Astrocyte (in vitro differentiated cells and primary cell): Measurements from ENCODE around the gene ACSF3. TPM values are rescaled to one million over a fixed set of nuclear protein-coding genes. Genes with fewer than 3 reads are reported as not detected.

Source experiments
- DNase-seq: peaks from one replicate; pipeline ENCODE4 v3.0.0-alpha.2; 2010; ENCODE audit warnings: low read depth
- FAIRE-seq: peaks from 2 replicates; lab custom pipeline; 2011; peaks lifted over from hg19 to GRCh38; lab: Jason Lieb, UNC
- H2AFZ ChIP-seq: 2 replicates; pipeline ENCODE4 v1.6.0; 2012; ENCODE audit warnings: low read depth, low read length, inconsistent platforms
- H3K27ac ChIP-seq: 2 replicates; pipeline ENCODE4 v1.5.1; 2011; ENCODE audit warnings: low read depth, low read length, inconsistent platforms
- H3K27me3 ChIP-seq: 2 replicates; pipeline ENCODE4 v1.6.0; 2011; ENCODE audit warnings: low read length, inconsistent platforms; ENCODE audit not compliant: insufficient read depth
- H3K36me3 ChIP-seq: 2 replicates; pipeline ENCODE4 v1.5.1; 2011; ENCODE audit warnings: low read length, inconsistent platforms; ENCODE audit not compliant: insufficient read depth
- H3K4me1 ChIP-seq: 2 replicates; pipeline ENCODE4 v1.5.1; 2011; ENCODE audit warnings: low read length, inconsistent platforms; ENCODE audit not compliant: insufficient read depth
- H3K4me2 ChIP-seq: 2 replicates; pipeline ENCODE4 v1.6.0; 2012; ENCODE audit warnings: low read length, inconsistent platforms
- H3K4me3 ChIP-seq: 2 replicates; pipeline ENCODE4 v1.5.1; 2011; ENCODE audit warnings: low read depth, mild to moderate bottlenecking, low read length, inconsistent platforms; ENCODE audit not compliant: insufficient read depth
- H3K79me2 ChIP-seq: 2 replicates; pipeline ENCODE4 v1.6.0; 2012; ENCODE audit warnings: mild to moderate bottlenecking, low read length, inconsistent platforms; ENCODE audit not compliant: insufficient read depth
- H3K9ac ChIP-seq: 2 replicates; pipeline ENCODE4 v1.6.0; 2012; ENCODE audit warnings: mild to moderate bottlenecking, low read length, inconsistent platforms
- H3K9me3 ChIP-seq: 2 replicates; pipeline ENCODE4 v1.5.1; 2012; ENCODE audit warnings: low read depth, mild to moderate bottlenecking, low read length, inconsistent platforms; ENCODE audit not compliant: insufficient read depth
- H4K20me1 ChIP-seq: 2 replicates; pipeline ENCODE4 v1.6.0; 2012; ENCODE audit warnings: low read length, inconsistent platforms; ENCODE audit not compliant: insufficient read depth
- H3K27ac Mint-ChIP-seq: one replicate; pipeline ENCODE4 v1.8.0; 2021; ENCODE audit warnings: mild to moderate bottlenecking, mixed read lengths; ENCODE audit not compliant: unreplicated experiment
- H3K27me3 Mint-ChIP-seq: one replicate; pipeline ENCODE4 v1.8.0; 2021; ENCODE audit warnings: low read depth, mixed read lengths; ENCODE audit not compliant: unreplicated experiment
- H3K36me3 Mint-ChIP-seq: one replicate; pipeline ENCODE4 v1.8.0; 2021; ENCODE audit warnings: low read depth, mixed read lengths; ENCODE audit not compliant: unreplicated experiment
- H3K4me1 Mint-ChIP-seq: one replicate; pipeline ENCODE4 v1.8.0; 2021; ENCODE audit warnings: low read depth, mixed read lengths; ENCODE audit not compliant: unreplicated experiment
- H3K4me3 Mint-ChIP-seq: one replicate; pipeline ENCODE4 v1.8.0; 2021; ENCODE audit warnings: mild to moderate bottlenecking, moderate library complexity, mixed read lengths; ENCODE audit not compliant: unreplicated experiment
- H3K9me3 Mint-ChIP-seq: one replicate; pipeline ENCODE4 v1.8.0; 2021; ENCODE audit warnings: mild to moderate bottlenecking, mixed read lengths; ENCODE audit not compliant: unreplicated experiment
- CTCF ChIP-seq: IDR thresholded peaks from 2 replicates; pipeline ENCODE4 v1.5.1; 2011; ENCODE audit warnings: low read depth, mild to moderate bottlenecking, inconsistent platforms, low read length, moderate library complexity; ENCODE audit not compliant: insufficient read depth
- EZH2 ChIP-seq: IDR thresholded peaks from 2 replicates; pipeline ENCODE4 v1.6.1; 2012; ENCODE audit warnings: mild to moderate bottlenecking, low read length, inconsistent platforms; ENCODE audit not compliant: insufficient read depth
- total RNA-seq: library from RNA; stranded (reverse); gene quantifications from 2 replicates; pipeline ENCODE4 v1.2.1, GENCODE V29; 2021

Gene ACSF3
- total RNA-seq, 1 donor from 2014 or later: 17.0 TPM

DNA sequence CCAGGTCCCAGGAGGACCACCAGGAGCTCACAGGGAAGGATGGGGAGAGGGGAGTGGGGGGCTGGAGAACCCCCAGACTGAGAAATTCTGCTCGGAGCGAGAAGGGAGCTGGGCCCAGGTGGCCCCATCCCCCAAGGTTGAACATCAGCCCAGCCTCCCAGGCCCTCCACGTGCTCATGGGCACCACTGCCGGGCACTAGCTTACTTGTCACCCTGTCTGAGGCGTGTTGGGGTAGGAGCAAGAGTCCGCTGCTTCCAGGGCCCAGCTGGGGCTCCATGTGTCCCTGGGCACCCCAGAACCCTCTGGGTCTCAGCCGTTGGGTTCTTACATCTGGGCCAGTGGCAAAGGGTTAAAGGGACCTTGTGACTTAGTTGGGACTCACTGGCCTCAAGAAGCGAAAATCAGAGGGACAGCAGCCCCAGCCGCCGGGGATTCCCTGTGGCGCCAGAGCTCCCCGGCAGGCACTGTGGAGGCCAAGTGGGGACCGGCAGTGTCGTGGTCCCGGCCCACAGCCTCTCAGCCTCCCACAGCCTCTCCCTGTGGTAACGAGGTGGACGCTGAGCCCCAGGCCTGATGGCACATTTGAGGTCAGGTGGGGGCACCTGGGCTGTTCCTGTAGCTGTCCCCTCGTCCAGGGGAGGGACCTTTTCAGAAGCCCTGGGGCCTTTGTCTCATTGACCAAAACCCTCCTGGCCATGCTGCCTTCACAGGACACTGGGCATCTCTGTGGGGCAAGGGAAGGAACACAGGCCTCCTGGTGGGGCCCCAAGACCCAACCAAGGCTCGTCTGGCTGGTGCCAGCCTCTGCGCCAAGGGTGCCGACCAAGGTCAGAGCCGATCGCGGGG lies 44.2 kb downstream of the ACSF3 start:
- Histone ChIP-seq H3K27me3 (no peaks in the 10 kb centered on the region), H3K9me3 (no peaks in the 10 kb centered on the region), H3K4me3 (no peak overlapping the region), H3K36me3 (no peaks in the 10 kb centered on the region), H3K4me2 (no peak overlapping the region), H2AFZ (no peak overlapping the region), H3K4me1 (no peaks in the 10 kb centered on the region), H3K27ac (no peak overlapping the region), H3K79me2 (no peaks in the 10 kb centered on the region), H4K20me1 (peaks cover 6% of the 10 kb centered on the region), H3K9ac (no peak overlapping the region)
- no peaks in the 10 kb centered on the region for H3K9me3 Mint-ChIP-seq
- H3K4me1 Mint-ChIP-seq: no peaks in the 10 kb centered on the region
- H3K27ac Mint-ChIP-seq: no peak overlapping the region
- TF ChIP-seq EZH2 (no peak), CTCF (no peak)
- FAIRE-seq: no peak
- H3K36me3 Mint-ChIP-seq: peaks cover 17% of the 10 kb centered on the region
- no peak overlapping the region for H3K4me3 Mint-ChIP-seq
- H3K27me3 Mint-ChIP-seq: no peaks in the 10 kb centered on the region
- DNase-seq: no peak

DNA sequence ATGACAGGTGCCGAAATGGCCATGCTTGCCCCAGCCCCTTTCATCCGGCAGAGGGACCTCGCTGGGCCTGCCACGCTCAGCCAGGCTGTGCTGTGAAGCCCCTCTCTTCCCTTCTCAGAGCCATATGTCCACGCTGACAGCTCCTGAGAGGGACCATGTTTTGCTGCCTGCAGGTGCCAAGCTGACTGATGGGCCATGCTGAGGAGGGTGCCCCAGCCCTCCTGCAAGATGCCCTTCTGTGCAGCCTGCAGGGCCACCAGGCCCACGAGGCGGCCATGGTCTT lies 44.8 kb downstream of the ACSF3 start:
- Mint-ChIP-seq H3K27me3 (no peaks in the 10 kb centered on the region), H3K4me3 (no peak overlapping the region), H3K27ac (no peak overlapping the region), H3K4me1 (no peaks in the 10 kb centered on the region), H3K9me3 (no peaks in the 10 kb centered on the region), H3K36me3 (peaks cover 18% of the 10 kb centered on the region)
- no peak overlapping the region for H3K4me2 ChIP-seq
- H2AFZ ChIP-seq: no peak overlapping the region
- H4K20me1 ChIP-seq: peaks cover 6% of the 10 kb centered on the region
- no peak overlapping the region for H3K4me3 ChIP-seq
- H3K4me1 ChIP-seq: no peaks in the 10 kb centered on the region
- H3K27me3 ChIP-seq: no peaks in the 10 kb centered on the region
- no peaks in the 10 kb centered on the region for H3K36me3 ChIP-seq
- TF ChIP-seq CTCF: no peak
- TF ChIP-seq EZH2: no peak
- no peaks in the 10 kb centered on the region for H3K9me3 ChIP-seq
- no peak for DNase-seq
- no peak overlapping the region for H3K27ac ChIP-seq
- H3K9ac ChIP-seq: no peak overlapping the region
- H3K79me2 ChIP-seq: no peaks in the 10 kb centered on the region
- FAIRE-seq: no peak

GRCh38 chr16:89138843-89139520 lies 45.3 kb downstream of the ACSF3 start:
- no peak overlapping the region for H2AFZ ChIP-seq
- Mint-ChIP-seq H3K9me3 (no peaks in the 10 kb centered on the region), H3K27me3 (no peaks in the 10 kb centered on the region), H3K4me3 (no peak overlapping the region), H3K4me1 (no peaks in the 10 kb centered on the region), H3K27ac (no peak overlapping the region), H3K36me3 (peaks cover 16% of the 10 kb centered on the region)
- H3K27me3 ChIP-seq: no peaks in the 10 kb centered on the region
- no peak overlapping the region for H3K4me3 ChIP-seq
- no peaks in the 10 kb centered on the region for H3K36me3 ChIP-seq
- TF ChIP-seq CTCF (no peak), EZH2 (no peak)
- no peaks in the 10 kb centered on the region for H3K4me1 ChIP-seq
- no peaks in the 10 kb centered on the region for H3K79me2 ChIP-seq
- H3K9ac ChIP-seq: no peak overlapping the region
- DNase-seq (no peak), FAIRE-seq (no peak)
- no peak overlapping the region for H3K27ac ChIP-seq
- no peaks in the 10 kb centered on the region for H3K9me3 ChIP-seq
- H4K20me1 ChIP-seq: peaks cover 6% of the 10 kb centered on the region
- H3K4me2 ChIP-seq: no peak overlapping the region
